Endometrial microvascular endothelial cells (primary cell): Measurements from ENCODE around the gene PITPNB. TPM values are rescaled to one million over a fixed set of nuclear protein-coding genes. Genes with fewer than 3 reads are reported as not detected.

Experiments used
- in situ Hi-C: cut with HindIII; loops from 2 replicates; pipeline ENCODE4 v1.10.0; 2017; ENCODE audit warnings: low sequenced_read_pairs, low pct_unique_long_range_greater_than_20kb; ENCODE audit errors: inconsistent ontology term
- total RNA-seq: library from RNA; depleted of rRNA; stranded (reverse); fragments of >200 nt; gene quantifications from one replicate; pipeline ENCODE4 v1.2.3, GENCODE V29; 2015; ENCODE audit errors: inconsistent ontology term

PITPNB gene
- total RNA-seq, 1 donor from 2014 or later, result 51.8 TPM

DNA sequence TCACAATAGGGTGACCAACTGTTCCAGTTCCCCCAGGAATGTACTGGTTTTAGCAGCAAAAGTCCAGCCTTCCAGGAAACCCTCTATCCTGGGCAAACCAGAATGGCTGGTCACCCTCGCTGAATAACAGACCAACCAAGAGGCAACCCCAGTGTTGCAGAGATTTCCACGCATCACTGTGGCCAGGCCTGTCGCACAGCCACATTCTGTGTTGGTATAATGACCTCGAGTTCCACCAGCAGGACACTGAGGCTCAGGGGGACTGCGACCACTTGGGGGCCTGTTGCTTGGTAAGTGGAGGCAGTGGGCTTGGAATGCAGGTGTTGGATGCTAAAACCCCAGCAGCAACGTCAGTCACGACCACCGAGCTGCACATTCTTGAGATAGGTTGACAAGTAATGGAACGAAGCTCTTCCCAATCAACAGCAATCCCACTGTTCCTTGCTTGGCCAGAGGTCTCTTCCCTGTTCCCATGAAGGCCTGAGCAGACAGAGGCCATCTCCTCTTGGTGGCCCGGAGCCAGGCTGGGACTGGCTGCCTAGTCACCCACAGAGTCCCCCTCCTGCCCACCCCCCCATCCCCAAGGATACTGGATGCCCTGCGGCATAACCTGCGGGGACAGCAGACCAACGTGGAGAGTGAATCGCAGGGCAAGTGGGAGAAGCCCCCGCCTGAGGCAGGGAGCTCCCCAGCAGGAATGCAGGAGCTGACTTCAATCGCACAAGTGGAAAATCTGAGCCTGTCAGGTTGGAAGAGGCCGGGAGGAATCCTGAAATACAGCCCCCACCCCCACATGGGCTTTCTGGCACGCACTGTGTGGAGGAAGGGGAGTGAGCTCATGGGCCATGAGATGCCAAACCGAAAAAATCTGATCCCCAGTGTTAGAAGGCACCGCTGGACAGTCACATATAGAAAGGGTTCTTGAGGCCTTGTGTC, 74.1 kb downstream of the PITPNB start:
- in situ Hi-C loops, result no loop called here

DNA sequence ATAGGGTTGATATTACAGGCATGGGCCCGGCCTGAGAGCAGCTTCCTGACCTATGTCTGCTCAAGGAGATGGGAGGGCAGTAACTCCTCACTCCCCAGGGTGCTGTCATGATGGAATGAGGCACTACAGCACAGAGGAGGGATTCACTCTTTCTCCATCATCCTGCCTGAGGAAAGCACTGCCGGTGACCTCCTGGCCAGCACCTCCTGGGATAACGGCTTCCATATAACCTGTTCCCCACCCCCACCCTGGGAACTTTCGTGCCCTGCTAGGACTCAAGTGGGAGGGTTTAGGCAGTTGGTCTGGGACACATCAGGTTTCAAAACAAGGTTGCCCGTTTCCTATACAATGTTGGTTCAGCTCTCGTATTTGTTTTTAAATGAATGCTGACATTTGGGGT, 74.8 kb downstream of the PITPNB start:
- in situ Hi-C loops, result no loop called here

DNA sequence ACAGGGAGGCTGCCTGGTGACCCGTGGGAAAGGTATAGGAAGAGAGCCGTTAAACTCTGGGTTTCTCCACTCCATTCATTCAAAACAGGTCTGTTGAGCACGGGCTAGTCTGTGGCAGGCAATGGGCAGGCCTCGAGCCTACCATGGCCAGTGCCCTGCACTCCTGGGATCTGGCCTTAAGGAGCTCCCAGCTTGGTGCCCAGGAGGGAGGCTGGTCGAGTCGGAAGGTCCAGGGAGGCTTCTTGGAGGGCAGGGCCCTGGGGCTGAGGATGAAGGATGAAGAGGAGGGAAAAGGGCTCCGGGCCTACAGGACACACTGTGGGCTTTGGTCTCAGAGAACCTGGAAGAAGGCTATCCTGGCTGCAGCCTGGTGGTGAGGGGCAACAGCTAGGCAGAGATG, 75.6 kb downstream of the PITPNB start:
- in situ Hi-C loops, result no loop called here

DNA sequence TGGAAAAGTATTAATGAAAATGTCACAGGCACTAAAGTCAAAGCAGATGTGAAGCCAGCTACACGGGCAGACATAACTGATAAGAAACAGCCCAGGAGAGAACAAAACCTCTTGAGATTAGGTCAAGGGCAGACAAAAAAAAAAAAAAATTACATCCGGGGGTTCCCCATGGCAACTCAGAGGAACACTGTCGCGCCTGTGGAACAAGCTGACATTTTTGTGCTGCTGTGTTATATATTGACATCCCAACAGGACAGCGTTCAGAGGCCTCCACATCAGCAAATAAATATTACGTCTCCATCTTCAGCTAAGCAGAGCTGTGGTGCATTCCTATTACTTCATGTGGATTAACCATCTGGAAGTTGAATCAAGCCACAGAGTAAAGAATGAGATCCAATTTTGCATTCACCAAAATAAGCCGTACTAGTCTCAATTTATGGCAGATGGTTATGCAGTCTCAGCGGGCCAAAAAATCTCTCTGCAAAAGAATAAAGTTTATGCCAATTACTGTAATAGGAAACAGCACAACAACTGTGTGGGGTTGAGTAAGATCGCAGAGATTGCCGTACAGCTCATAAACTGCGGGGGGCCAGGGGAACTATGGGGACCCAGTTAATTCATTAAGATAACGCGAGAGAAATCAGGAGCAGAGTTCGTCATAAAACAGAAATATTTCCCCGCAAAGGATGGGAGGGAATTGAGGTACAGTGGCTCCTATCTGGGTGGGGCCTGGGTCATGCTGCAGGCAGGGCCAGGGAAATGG, 76.2 kb downstream of the PITPNB start:
- in situ Hi-C loops, result no loop called here

DNA sequence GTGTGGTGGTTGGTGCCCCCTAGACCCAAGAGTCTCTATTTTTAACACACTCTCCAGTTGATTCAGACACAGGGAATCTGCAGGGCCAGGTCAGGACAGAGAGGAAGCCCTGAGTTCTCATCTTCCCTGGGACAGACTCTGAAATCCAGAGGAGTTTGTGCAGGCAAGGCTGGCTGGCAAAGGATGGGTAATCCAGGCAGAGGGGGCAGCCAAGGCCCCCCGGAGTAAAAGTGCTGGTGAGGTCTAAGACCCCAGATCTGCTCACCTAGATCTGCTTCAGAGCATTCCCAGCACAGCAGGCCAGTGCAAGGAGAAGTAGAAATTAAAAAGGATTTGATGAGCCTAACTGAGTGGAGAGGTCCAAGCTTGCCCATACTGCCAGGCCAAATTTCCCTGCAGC, 76.9 kb downstream of the PITPNB start:
- in situ Hi-C loops, result no loop called here

DNA sequence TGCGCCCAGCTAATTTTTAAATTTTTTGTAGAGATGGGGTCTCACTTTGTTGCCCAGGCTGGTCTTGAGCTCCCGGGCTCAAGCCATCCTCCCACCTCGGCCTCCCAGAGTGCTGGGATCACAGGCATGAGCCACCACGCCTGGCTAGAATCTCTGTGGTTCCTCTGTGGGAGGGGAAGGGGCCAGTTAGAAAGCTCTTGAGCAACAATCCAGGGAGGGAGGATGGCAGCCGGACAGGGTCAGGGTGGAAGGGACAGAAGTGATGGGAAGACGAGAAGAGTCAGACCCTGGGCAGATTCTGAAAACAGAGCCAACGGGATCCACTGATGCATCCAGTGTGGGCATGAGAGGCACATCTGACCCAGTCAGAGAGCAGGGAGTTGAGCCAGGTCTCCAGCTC, 78.6 kb downstream of the PITPNB start:
- in situ Hi-C loops, result no loop called here

DNA sequence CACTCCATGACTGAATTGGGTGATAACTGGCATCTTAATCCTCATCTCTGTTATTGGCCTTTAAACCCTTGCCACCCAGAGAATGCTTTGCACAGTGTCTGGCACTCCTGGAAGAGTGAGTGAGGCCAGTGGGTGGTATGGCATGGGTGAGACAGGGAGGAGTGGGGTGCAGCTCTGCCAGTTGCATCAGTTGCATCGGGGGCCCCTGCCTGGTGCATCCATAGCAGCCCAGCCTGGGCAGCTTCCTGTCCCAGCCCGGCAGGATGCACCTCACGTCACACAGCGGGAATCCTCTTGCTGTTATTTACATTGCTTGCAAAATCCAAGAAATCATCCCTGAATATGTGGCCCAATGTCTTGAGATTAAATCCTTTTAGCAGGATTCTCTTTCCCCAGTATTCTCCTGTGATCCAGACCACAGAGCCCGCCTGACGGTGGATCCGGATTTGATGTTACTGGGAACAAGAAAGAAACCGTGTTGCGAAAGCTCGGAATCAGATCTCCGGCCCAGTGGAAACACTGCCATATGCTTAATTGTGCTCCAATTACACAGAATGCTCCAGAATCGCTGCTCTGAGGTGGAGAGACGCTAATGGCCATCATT, 79.9 kb downstream of the PITPNB start:
- in situ Hi-C loops, result no loop called here

DNA sequence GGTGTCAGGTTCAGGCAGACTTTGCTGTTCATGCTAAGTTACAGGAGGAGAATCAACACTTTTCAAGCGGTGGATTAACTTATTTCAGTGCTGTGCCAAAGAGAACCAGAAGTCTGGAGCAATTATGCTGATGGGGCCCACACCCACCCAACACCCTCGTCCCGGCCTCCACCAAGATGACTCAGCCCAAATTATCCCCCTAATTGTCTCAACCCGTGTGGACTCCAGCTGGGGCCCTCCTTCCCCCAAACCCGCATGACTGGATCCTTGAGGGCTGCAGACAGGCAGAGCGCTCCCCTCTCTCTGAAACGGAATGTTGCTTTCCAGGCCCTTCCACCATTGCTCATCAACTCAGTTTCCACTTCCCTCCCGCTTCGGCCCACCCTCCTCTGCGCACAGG, 82.9 kb downstream of the PITPNB start:
- in situ Hi-C loops, result no loop called here

DNA sequence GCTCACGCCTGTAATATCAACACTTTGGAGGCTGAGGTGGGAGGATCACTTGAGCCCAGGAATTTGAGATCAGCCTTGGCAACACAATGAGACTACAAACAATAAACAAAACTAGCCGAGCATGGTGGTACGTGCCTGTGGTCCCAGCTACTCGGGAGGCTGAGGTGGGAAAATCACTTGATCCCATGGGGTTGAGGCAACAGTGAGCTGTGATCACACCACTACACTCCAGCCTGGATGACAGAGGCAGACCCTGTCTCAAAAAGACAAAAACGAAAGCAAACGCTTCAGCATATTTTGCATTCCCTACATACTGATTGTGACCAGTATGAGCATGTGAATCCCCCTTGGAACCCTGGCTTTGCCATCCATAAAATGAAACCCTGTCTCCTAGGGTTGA, 83.6 kb downstream of the PITPNB start:
- in situ Hi-C loops, result no loop called here

DNA sequence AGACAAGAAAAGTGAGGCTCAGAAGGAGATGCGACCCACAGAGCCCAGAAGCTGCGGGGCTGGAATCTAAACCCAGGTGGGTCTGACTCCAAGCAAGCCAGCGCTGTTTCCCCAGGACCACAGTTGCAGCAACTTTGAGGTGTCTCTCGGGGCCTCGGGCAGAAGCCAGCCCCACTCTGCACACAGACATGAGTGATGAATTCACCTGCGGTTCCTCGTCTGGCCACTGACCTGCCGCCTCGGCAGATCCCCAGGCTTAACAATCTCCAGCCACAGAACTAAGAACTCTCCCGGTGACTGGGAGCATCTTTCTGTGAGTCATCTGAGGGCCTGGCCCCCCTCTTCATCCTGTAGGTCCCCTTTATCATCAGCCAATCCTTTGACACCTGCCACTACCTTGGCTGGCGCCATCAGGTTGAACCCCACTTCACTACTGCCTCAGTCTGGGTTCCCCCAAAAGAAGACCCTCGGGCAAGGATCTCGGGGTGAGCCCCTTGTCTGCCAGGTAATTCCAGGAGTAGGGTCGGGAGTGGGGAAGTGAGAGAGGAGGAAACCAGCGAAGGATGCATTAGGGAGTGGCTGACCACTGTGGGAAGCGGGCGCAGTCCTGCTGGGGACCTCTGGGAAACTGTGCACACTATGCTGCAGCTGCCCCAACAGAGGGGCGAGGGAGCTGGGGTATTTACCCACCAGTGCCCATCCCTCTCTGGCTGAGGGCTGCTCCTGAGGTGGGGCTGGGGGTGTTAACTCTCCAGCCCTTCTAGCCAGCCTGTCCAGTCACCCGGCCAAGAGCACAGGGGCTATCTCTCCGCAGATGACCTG, 84.5 kb downstream of the PITPNB start:
- in situ Hi-C loops, result no loop called here

DNA sequence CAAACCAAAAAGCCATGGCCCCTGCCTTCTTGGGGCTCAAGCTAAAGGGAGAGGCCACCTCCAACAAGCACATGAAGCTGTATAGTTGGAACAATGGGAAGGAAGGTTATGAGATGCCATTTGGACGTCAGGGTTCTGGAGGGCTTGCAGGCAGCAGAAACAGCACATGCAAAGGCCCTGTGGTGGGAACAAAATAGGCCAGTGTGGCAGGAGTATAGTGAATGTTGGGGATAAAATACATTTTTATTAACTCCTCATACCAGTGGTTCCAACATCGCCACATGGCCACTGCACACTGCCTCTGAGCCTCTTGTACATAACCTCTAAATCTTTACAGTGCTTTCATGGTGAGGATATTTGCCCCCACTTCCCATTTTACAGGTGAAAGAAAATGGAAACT, 85.3 kb downstream of the PITPNB start:
- in situ Hi-C loops, result no loop called here

DNA sequence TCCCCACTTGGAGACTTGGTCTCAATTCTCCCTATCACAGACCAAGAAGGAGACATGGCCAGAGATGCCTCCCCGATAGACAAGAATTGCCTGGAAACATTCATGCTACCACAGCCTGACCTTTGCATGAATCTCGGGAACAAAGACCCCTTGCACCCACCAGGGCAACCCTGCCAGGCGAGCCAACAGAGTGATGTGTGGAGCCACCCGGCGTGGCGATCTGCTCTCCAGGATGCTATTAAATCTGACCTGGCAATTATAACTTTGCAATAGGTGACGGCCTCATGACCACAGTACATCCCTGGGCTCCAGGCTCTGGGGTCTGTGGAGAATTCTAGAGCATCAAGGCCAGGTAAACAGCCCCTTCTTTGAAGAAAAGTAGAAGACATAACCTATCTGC, 86.5 kb downstream of the PITPNB start:
- in situ Hi-C loops, result no loop called here

DNA sequence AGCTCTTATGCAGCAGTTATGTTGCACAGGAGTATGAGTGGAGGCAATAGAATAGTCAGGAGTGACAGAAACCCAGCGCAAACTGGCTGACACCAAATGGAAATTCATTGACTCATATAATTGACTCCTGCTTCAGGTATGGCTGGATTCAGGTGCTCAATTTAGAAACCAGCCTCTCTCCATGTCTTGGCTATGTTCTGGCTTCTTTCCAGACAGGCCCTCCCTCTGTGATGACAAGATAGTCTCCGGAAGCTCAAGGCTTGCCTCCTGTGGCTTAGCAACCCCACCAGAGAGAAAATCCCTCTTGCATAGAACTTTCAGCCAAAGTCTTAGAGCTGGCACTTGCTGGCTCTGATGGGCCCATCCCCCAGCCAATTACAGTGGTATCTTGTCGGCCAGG, 89.4 kb downstream of the PITPNB start:
- in situ Hi-C loops, result no loop called here

DNA sequence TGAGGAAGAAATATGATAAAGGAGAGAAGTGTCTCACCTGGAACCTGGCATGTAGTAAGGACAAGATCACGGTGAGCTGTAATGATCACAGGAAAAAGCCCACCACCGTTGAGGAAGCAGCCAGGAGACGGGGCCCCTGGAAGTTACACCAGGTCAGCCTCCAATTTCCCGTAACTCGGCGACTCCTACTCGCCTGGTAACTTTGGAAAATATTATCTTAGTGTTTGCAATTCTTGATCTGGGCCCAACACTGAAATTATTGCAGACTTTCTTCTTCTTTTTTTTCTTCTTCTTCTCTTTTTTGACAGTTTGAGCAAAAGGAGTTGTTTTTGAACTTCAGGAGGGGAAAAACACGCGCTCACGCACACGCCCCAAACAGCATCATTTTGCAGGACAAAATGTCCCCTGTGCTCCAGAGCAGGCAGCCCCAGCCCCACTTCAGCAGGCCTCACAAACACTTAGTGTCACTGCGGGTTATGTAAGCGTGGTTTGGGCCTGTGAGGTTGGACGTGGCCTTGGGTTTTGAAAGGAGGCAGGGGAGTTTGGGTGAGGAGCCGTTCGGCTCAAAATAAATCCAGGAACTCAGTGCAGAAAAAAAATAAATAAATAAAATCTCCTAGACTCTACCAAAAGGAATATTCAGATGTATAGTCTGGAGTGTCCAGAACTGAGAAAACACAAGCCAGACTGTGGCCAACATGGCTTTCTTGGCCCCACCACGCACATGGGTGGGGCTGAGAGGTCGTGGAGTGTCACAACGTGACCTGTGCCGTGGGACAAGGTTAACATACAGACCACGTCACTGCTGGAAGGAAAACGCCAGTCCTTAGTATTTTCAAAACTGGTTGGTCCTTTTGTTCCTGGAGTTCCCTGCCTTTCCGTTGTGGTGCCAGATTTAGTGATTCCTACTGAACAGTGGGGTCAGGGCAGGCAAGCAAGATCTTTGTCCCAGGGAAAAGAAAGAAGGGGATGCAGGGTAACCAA, 91.2 kb downstream of the PITPNB start:
- in situ Hi-C loops, result no loop called here

DNA sequence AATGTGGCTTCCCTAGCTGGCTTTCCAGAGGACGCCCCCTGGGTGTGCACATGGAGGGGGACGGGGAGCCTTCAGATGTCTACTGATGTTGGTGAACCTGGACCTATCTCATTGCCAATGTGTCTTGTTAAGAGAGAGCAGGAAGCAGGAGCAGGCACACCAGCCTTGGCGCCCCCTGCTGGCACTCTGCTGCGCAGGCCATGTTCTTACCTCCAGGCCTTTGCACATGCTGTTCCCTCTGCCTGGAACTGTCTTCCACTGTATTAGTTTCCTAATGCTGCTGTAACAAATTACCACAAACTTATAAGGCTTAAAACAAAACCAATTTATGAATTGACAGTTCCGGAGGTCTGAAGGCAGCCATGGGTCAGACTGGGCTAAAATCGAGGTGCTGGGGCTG, 93.9 kb downstream of the PITPNB start:
- in situ Hi-C loops, result no loop called here

DNA sequence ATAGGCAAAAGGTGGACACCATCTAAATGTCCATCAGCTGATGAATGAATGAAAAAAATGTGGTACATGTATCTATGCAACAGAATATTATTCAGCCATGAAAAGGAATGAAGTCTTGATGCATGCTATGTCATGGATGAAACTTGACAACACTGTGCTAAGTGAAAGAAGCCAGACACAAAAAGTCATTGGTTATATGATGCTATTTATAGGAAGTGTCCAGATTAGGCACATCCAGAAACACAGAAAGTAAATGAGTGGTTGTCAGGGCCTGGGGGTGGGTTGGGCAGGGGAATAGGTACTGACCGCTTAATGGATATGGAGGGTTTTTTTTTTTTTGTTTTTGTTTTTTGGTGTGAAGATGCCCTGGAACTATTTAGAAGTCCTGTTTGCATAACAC, 95.8 kb downstream of the PITPNB start:
- in situ Hi-C loops, result no loop called here

DNA sequence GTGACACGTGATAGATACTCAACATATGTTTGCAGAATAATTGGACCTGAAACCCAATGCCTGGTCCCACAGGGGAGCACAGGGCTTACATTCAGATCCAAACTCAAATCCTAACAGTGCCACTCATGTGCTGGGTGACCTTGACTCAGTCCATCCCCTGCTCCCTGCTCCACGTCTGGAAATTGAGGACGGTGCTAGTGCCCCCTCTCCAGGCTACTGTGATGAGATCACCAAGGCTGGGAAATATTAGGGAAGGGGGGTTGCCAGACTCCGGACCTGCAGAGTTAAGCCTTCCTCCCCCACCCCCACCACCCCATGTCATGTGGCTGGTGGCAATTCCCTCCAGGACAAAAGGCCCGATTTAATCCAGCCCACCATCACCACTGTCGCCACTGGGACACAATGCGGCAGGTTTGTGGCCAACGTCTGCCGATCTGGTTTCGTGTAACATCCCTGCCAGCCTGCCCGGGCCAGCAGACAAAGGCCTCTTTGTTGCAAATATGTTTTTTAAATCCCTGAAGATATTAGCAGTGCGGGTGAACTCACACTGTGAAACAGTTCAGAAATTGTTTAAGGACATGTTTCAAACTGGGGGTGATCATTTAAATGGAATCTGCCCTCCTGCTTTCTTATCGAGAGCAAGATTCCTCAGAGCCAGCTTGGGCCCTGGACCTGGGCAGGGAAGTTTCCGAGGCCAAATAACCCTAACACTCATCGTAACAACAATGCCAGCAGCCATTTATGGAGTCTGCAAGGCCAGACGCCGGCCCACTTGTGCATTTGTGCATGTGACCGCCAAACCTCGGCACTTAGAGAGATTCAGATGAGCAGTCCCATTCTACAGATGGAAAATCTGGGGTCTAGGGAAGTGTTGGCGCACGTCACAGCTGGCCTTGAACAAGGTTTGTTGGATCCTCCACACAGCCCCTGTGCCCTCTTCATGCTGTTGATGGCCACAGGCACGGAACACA, 97.9 kb downstream of the PITPNB start:
- in situ Hi-C loops, result no loop called here
